ENCODE data around the gene SRR.

The SRR gene

DNA sequence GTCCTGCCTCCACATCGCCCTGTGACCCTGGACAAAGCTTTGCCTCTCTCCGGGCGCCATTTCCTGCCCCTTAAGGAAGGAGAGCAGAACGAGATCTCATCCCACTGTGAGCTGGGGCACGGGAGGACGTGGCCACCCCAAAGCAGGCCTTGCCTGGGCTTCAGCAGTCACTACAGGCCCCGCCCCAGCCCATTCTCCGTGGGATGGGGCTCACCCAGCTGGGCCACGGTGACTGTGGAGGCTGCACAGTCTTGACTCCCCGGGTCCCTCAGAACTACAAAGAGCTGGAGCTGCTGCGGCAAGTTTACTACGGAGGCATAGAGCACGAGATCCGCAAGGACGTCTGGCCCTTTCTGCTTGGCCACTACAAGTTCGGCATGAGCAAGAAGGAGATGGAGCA is 68.9 kb downstream of the SRR start:
- TF ChIP-seq, protein P1, sequence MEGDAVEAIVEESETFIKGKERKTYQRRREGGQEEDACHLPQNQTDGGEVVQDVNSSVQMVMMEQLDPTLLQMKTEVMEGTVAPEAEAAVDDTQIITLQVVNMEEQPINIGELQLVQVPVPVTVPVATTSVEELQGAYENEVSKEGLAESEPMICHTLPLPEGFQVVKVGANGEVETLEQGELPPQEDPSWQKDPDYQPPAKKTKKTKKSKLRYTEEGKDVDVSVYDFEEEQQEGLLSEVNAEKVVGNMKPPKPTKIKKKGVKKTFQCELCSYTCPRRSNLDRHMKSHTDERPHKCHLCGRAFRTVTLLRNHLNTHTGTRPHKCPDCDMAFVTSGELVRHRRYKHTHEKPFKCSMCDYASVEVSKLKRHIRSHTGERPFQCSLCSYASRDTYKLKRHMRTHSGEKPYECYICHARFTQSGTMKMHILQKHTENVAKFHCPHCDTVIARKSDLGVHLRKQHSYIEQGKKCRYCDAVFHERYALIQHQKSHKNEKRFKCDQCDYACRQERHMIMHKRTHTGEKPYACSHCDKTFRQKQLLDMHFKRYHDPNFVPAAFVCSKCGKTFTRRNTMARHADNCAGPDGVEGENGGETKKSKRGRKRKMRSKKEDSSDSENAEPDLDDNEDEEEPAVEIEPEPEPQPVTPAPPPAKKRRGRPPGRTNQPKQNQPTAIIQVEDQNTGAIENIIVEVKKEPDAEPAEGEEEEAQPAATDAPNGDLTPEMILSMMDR (IDR thresholded peaks at IDR 0.05; ENCODE audit: unreplicated experiment in 3 of 3): no peak
- no peaks in the 10 kb centered on the region for H3K9me3 Mint-ChIP-seq
- H3K27ac Mint-ChIP-seq: no peak overlapping the region
- H3K36me3 Mint-ChIP-seq (ENCODE audit: low read depth): peaks cover 12% of the 10 kb centered on the region
- no peaks in the 10 kb centered on the region for H3K27me3 Mint-ChIP-seq (ENCODE audit: low read depth)
- H3K4me3 Mint-ChIP-seq: no peak overlapping the region
- H3K4me1 Mint-ChIP-seq: peaks cover 11% of the 10 kb centered on the region

DNA sequence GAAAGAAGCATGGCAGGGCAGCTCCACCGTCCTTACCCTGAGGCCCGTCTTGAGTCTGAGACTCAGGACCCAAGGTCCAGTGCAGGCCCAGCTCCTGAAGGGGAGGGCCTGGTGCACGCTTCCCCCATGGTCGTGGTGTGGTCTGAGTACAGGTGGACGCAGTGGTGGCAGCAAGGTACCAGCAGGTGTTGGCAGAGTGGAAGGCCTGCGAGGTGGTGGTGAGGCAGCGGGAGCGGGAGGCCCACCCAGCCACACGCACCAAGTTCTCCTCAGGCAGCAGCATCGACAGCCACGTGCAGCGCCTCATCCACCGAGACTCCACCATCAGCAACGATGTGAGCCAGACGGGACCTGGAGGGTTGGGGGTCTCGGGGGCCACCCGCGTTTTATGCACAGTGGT is 69.4 kb downstream of the SRR start:
- H3K36me3 Mint-ChIP-seq (ENCODE audit: low read depth): peaks cover 13% of the 10 kb centered on the region
- H3K27me3 Mint-ChIP-seq (ENCODE audit: low read depth): no peaks in the 10 kb centered on the region
- H3K27ac Mint-ChIP-seq: no peak overlapping the region
- H3K4me3 Mint-ChIP-seq: no peak overlapping the region
- H3K9me3 Mint-ChIP-seq: no peaks in the 10 kb centered on the region
- peaks cover 11% of the 10 kb centered on the region for H3K4me1 Mint-ChIP-seq
- TF ChIP-seq, protein P1 (IDR thresholded peaks at IDR 0.05; ENCODE audit: unreplicated experiment in 3 of 3): no peak

Measured in nephron (organoid).